Adrenal gland (tissue), 5 donors: ENCODE data around the gene GLCCI1.

Experiments
- POLR2A ChIP-seq, 2 donors: fragments of 450-650 bp; IDR thresholded peaks; one replicate each; pipeline ENCODE4 v1.6.1; 2017; ENCODE audit warnings: antibody characterized with exemption in 2 of 2, mild to moderate bottlenecking in 2 of 2, moderate library complexity in 1 of 2
- TF ChIP-seq, protein P1 (sequence below), 6 experiments: fragments of 450-650 bp in 4 of 6; fragments of 200-600 bp in 2 of 6; sonication (generic) in 1 of 6; IDR thresholded peaks; 1 replicate in 5 of 6; 2 replicates in 1 of 6; pipeline versions ENCODE4 v1.5.1 to v1.8.0; 2016 to 2021; ENCODE audit warnings: antibody characterized with exemption in 6 of 6, mild to moderate bottlenecking in 2 of 6, moderate library complexity in 1 of 6
- donor health status: DM: no; HTN: no; CAD: no.

DNA sequence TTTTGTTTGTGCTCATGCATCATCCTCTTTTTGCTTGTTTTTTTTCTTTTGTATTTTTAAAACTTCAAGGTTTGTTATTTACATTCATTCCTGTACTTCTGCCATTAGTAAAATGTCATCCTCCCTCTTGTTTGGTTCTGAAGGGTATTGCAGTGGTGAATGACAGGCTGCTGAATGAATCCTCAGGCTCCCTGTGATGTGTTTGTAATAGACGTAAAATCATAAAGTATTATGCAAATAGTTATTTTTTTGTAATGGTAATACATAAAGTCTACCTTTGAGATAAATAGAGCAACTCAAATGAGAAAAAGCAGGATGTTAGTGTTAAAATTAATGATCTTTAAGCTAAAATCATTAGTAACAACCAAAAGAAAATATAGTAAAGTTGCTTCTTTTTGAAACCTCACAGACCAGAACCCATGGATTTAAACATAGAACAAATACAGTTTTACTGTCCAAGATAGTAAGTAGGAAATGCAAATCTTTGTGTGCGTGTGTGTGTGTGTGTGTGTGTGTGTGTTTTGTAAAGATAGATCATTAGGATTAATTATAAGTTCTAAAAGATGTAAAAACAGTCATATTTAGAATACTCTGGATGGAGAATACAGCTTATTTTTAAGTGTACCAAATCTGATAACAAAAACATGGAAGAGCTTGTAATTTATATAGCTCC is 4.5 kb downstream of the GLCCI1 start:
- TF ChIP-seq POLR2A (IDR thresholded peaks at IDR 0.05): no peak
- TF ChIP-seq, protein P1, sequence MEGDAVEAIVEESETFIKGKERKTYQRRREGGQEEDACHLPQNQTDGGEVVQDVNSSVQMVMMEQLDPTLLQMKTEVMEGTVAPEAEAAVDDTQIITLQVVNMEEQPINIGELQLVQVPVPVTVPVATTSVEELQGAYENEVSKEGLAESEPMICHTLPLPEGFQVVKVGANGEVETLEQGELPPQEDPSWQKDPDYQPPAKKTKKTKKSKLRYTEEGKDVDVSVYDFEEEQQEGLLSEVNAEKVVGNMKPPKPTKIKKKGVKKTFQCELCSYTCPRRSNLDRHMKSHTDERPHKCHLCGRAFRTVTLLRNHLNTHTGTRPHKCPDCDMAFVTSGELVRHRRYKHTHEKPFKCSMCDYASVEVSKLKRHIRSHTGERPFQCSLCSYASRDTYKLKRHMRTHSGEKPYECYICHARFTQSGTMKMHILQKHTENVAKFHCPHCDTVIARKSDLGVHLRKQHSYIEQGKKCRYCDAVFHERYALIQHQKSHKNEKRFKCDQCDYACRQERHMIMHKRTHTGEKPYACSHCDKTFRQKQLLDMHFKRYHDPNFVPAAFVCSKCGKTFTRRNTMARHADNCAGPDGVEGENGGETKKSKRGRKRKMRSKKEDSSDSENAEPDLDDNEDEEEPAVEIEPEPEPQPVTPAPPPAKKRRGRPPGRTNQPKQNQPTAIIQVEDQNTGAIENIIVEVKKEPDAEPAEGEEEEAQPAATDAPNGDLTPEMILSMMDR (IDR thresholded peaks at IDR 0.05): no peak
